H9 (cell line): ENCODE results near the gene KCNMB4. TPM values are rescaled to one million over a fixed set of nuclear protein-coding genes. Genes with fewer than 3 reads are reported as not detected.
"Not testable (repeated sequence)": the region's sequence is repeated elsewhere in the genome, so short reads cannot be mapped to it uniquely, and the experiment has no call there.

Experiments
- DNase-seq: peaks from one replicate; pipeline ENCODE4 v3.0.0-alpha.2; 2017
- H2AFZ ChIP-seq: one replicate; pipeline ENCODE4 v1.6.1; 2013; ENCODE audit warnings: mild to moderate bottlenecking, low read length, control low read depth, moderate library complexity
- H2AK5ac ChIP-seq: 2 replicates; pipeline ENCODE4 v1.6.1; 2013; ENCODE audit warnings: low read length, control low read depth, mixed read lengths; ENCODE audit not compliant: insufficient read length
- H2BK120ac ChIP-seq: one replicate; pipeline ENCODE4 v1.6.1; 2013; ENCODE audit warnings: low read depth, mild to moderate bottlenecking, low read length, control low read depth, inconsistent platforms; ENCODE audit not compliant: poor library complexity, severe bottlenecking
- H2BK12ac ChIP-seq: 2 replicates; pipeline ENCODE4 v1.6.1; 2013; ENCODE audit warnings: low read length, control low read depth, mixed read lengths, low read depth; ENCODE audit not compliant: insufficient read length
- H2BK15ac ChIP-seq: 2 replicates; pipeline ENCODE4 v1.6.1; 2013; ENCODE audit warnings: low read depth, low read length, control low read depth
- H2BK20ac ChIP-seq: one replicate; pipeline ENCODE4 v1.6.1; 2013; ENCODE audit warnings: low read depth, mild to moderate bottlenecking, low read length, control low read depth, inconsistent platforms; ENCODE audit not compliant: poor library complexity, severe bottlenecking
- H2BK5ac ChIP-seq: 2 replicates; pipeline ENCODE4 v1.6.1; 2013; ENCODE audit warnings: low read length, control low read depth, mixed read lengths; ENCODE audit not compliant: insufficient read length
- H3K14ac ChIP-seq: 2 replicates; pipeline ENCODE4 v1.6.1; 2013; ENCODE audit warnings: low read length, control low read depth; ENCODE audit not compliant: insufficient read depth
- H3K18ac ChIP-seq: 2 replicates; pipeline ENCODE4 v1.6.1; 2013; ENCODE audit warnings: low read depth, mild to moderate bottlenecking, mixed read lengths, low read length, control low read depth; ENCODE audit not compliant: insufficient read length
- H3K23ac ChIP-seq: 2 replicates; pipeline ENCODE4 v1.6.1; 2013; ENCODE audit warnings: low read length, control low read depth, mixed read lengths, low read depth; ENCODE audit not compliant: insufficient read length
- H3K23me2 ChIP-seq: 2 replicates; pipeline ENCODE4 v1.6.1; 2013; ENCODE audit warnings: low read depth, mild to moderate bottlenecking, mixed read lengths, low read length, control low read depth; ENCODE audit not compliant: insufficient read length, poor library complexity, severe bottlenecking
- H3K27ac ChIP-seq: 2 replicates; pipeline ENCODE4 v1.5.1; 2013; ENCODE audit warnings: low read length, control low read depth, mixed read lengths, low read depth; ENCODE audit not compliant: insufficient read length
- H3K27me3 ChIP-seq: 2 replicates; pipeline ENCODE4 v1.6.1; 2013; ENCODE audit warnings: low read length, control low read depth, inconsistent platforms; ENCODE audit not compliant: insufficient read depth
- H3K4ac ChIP-seq: 2 replicates; pipeline ENCODE4 v1.6.1; 2013; ENCODE audit warnings: low read depth, mild to moderate bottlenecking, control low read depth, inconsistent platforms, low read length, moderate library complexity
- H3K4me1 ChIP-seq: 2 replicates; pipeline ENCODE4 v1.6.1; 2013; ENCODE audit warnings: low read length, control low read depth, inconsistent platforms; ENCODE audit not compliant: insufficient read depth
- H3K4me2 ChIP-seq: 2 replicates; pipeline ENCODE4 v1.6.1; 2013; ENCODE audit warnings: low read length, control low read depth, mixed read lengths; ENCODE audit not compliant: insufficient read length, insufficient read depth
- H3K56ac ChIP-seq: 2 replicates; pipeline ENCODE4 v1.6.1; 2013; ENCODE audit warnings: low read depth, mild to moderate bottlenecking, mixed read lengths, low read length, control low read depth; ENCODE audit not compliant: insufficient read length
- H3K79me1 ChIP-seq: 2 replicates; pipeline ENCODE4 v1.6.1; 2013; ENCODE audit warnings: low read depth, mild to moderate bottlenecking, moderate library complexity, low read length, control low read depth, inconsistent platforms; ENCODE audit not compliant: insufficient read depth, poor library complexity, severe bottlenecking
- H3K79me2 ChIP-seq: 2 replicates; pipeline ENCODE4 v1.6.1; 2013; ENCODE audit warnings: low read length, control low read depth, inconsistent platforms; ENCODE audit not compliant: insufficient read depth
- H3K9ac ChIP-seq: 2 replicates; pipeline ENCODE4 v1.6.1; 2013; ENCODE audit warnings: low read length, control low read depth, mixed read lengths; ENCODE audit not compliant: insufficient read length; ENCODE audit errors: extremely low read depth
- H3K9me3 ChIP-seq: one replicate; pipeline ENCODE4 v1.6.1; 2013; ENCODE audit warnings: low read depth, low read length, inconsistent platforms; ENCODE audit not compliant: control insufficient read depth
- H3T11ph ChIP-seq: one replicate; pipeline ENCODE4 v1.6.1; 2013; ENCODE audit warnings: mild to moderate bottlenecking, low read length, control low read depth, inconsistent platforms
- H4K20me1 ChIP-seq: one replicate; pipeline ENCODE4 v1.6.1; 2013; ENCODE audit not compliant: control insufficient read depth, insufficient read length, insufficient read depth
- H4K5ac ChIP-seq: 2 replicates; pipeline ENCODE4 v1.6.1; 2013; ENCODE audit warnings: low read depth, mild to moderate bottlenecking, mixed read lengths, low read length, control low read depth; ENCODE audit not compliant: insufficient read length
- H4K8ac ChIP-seq: replicated peaks from 2 replicates; pipeline ENCODE4 v1.6.1; 2013; ENCODE audit warnings: low read length, control low read depth, mixed read lengths, low read depth; ENCODE audit not compliant: insufficient read length
- H4K91ac ChIP-seq: 2 replicates; pipeline ENCODE4 v1.6.1; 2013; ENCODE audit warnings: low read depth, mild to moderate bottlenecking, moderate library complexity, mixed read lengths, low read length, control low read depth; ENCODE audit not compliant: insufficient read length
- H3K27ac Mint-ChIP-seq, 3 experiments: 2 replicates in 2 of 3; 3 replicates in 1 of 3; pipeline ENCODE4 v1.8.0; 2020 to 2021; ENCODE audit warnings: mixed read lengths in 3 of 3, mild to moderate bottlenecking in 1 of 3, moderate library complexity in 1 of 3
- H3K27me3 Mint-ChIP-seq: 2 replicates; pipeline ENCODE4 v1.8.0; 2021; ENCODE audit warnings: low read depth, mild to moderate bottlenecking, moderate library complexity, mixed read lengths
- H3K36me3 Mint-ChIP-seq, 3 experiments: 2 replicates in 2 of 3; 3 replicates in 1 of 3; pipeline ENCODE4 v1.8.0; 2020 to 2021; ENCODE audit warnings: low read depth in 3 of 3, mixed read lengths in 3 of 3; ENCODE audit not compliant: insufficient read depth in 1 of 3
- H3K4me1 Mint-ChIP-seq, 2 experiments: 2 replicates each; pipeline ENCODE4 v1.8.0; 2020; ENCODE audit warnings: mixed read lengths in 2 of 2
- H3K4me3 Mint-ChIP-seq, 2 experiments: 2 replicates in 1 of 2; 3 replicates in 1 of 2; pipeline ENCODE4 v1.8.0; 2020 to 2021; ENCODE audit warnings: mild to moderate bottlenecking in 2 of 2, mixed read lengths in 2 of 2, moderate library complexity in 1 of 2
- H3K9me3 Mint-ChIP-seq, 2 experiments: 2 replicates in 1 of 2; 3 replicates in 1 of 2; pipeline ENCODE4 v1.8.0; 2020; ENCODE audit warnings: mild to moderate bottlenecking in 2 of 2, mixed read lengths in 2 of 2, moderate library complexity in 1 of 2
- WGBS: extraction: QIAGEN DNeasy Blood & Tissue Kit; methylation state at CpG from one replicate; pipeline ENCODE4 v1.1.7; 2013; ENCODE audit warnings: missing lambda C conversion rate, low lambda C conversion rate, mixed read lengths; ENCODE audit not compliant: insufficient read length; ENCODE audit errors: extremely low coverage; 5-methylcytosine and 5-hydroxymethylcytosine counted together
- total RNA-seq: library from RNA; stranded (reverse); gene quantifications from 2 replicates; pipeline ENCODE4 v1.2.1, GENCODE V29; 2021
- TF ChIP-seq, protein P1 (sequence below): fragments of 200-600 bp; sonication (generic); conservative IDR thresholded peaks from 3 replicates; pipeline ENCODE4 v1.8.0; 2021; ENCODE audit warnings: antibody characterized with exemption, mild to moderate bottlenecking

The KCNMB4 gene
- total RNA-seq, 1 experiment from 2014 or later, result 16.2 TPM

DNA sequence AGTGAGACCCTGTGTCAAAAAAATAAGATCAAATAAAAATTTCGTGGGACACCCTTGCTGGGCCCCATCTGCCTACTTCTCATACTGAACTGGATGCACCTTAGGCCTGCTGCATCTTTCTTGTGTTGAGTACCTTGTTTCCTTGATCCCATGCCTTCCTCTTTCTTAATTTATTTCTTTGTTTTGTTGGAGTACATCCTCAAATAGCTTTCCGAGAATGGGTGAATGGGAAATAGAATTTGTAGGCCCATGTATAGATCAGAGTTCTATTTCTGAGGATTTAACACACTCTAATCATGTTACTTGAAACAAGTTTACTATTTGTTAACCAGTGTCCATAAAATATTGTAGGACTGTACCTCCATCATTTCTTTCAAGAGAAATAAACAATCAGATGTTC lies 23.6 kb downstream of the KCNMB4 start:
- Histone ChIP-seq H3K27me3 (no peaks in the 10 kb centered on the region), H3K14ac (no peak overlapping the region), H3K23ac (no peak overlapping the region), H3K56ac (no peak overlapping the region), H3K79me2 (no peaks in the 10 kb centered on the region; the same call in 1 of the 2 replicates), H3K18ac (no peak overlapping the region), H2BK12ac (no peak overlapping the region), H2BK5ac (no peak overlapping the region), H2BK15ac (no peak overlapping the region), H3K4me1 (no peaks in the 10 kb centered on the region), H4K20me1 (no peaks in the 10 kb centered on the region), H3K9ac (no peak overlapping the region), H4K8ac (no peak overlapping the region), H3T11ph (no peak overlapping the region), H2BK20ac (no peak overlapping the region), H3K27ac (no peak overlapping the region), H4K5ac (no peak overlapping the region), H3K79me1 (no peaks in the 10 kb centered on the region), H2BK120ac (no peak overlapping the region), H3K23me2 (no peaks in the 10 kb centered on the region), H2AFZ (no peak overlapping the region), H2AK5ac (no peak overlapping the region), H3K4me2 (no peak overlapping the region), H3K9me3 (no peaks in the 10 kb centered on the region), H4K91ac (no peak overlapping the region), H3K4ac (no peak overlapping the region)
- Mint-ChIP-seq H3K4me3 (no peak overlapping the region), H3K27ac (no peak overlapping the region; a peak in 1 of 7 replicates), H3K36me3 (peaks cover 12 to 23% (median 19%) of the 10 kb centered on the region in 3 experiments), H3K27me3 (no peaks in the 10 kb centered on the region; the same call in 1 of the 2 replicates), H3K4me1 (peaks cover 0 to 6% of the 10 kb centered on the region in 2 experiments; a peak in 2 of 4 replicates), H3K9me3 (peaks cover 0 to 2% of the 10 kb centered on the region in 2 experiments; a peak in 3 of 5 replicates)
- WGBS, result no CpG with 5 or more reads among the region's 2 CpGs
- no peak for DNase-seq
- TF ChIP-seq, protein P1, sequence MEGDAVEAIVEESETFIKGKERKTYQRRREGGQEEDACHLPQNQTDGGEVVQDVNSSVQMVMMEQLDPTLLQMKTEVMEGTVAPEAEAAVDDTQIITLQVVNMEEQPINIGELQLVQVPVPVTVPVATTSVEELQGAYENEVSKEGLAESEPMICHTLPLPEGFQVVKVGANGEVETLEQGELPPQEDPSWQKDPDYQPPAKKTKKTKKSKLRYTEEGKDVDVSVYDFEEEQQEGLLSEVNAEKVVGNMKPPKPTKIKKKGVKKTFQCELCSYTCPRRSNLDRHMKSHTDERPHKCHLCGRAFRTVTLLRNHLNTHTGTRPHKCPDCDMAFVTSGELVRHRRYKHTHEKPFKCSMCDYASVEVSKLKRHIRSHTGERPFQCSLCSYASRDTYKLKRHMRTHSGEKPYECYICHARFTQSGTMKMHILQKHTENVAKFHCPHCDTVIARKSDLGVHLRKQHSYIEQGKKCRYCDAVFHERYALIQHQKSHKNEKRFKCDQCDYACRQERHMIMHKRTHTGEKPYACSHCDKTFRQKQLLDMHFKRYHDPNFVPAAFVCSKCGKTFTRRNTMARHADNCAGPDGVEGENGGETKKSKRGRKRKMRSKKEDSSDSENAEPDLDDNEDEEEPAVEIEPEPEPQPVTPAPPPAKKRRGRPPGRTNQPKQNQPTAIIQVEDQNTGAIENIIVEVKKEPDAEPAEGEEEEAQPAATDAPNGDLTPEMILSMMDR, result no peak

- no CpG with 5 or more reads among the region's 1 CpG for WGBS
Observed at GRCh38 chr12:70392631-70393030, 26.5 kb downstream of the KCNMB4 start.

More at GRCh38 chr12:70392631-70393030, 26.5 kb downstream of the KCNMB4 start:
- not testable (repeated sequence) for H3K27ac ChIP-seq, H3K4me2 ChIP-seq, H3K4me1 ChIP-seq, H3T11ph ChIP-seq, H3K23ac ChIP-seq, H4K91ac ChIP-seq, H3K9me3 ChIP-seq, H2BK20ac ChIP-seq, H2BK12ac ChIP-seq, DNase-seq, H3K79me1 ChIP-seq, H3K9me3 Mint-ChIP-seq, H3K4me1 Mint-ChIP-seq, H2BK120ac ChIP-seq, H3K4me3 Mint-ChIP-seq, H3K56ac ChIP-seq, H3K23me2 ChIP-seq, H2BK5ac ChIP-seq, H3K27me3 Mint-ChIP-seq, H3K9ac ChIP-seq, H3K27me3 ChIP-seq, H4K5ac ChIP-seq, H3K79me2 ChIP-seq, H3K4ac ChIP-seq, H4K8ac ChIP-seq, H3K27ac Mint-ChIP-seq, H3K14ac ChIP-seq, H2AFZ ChIP-seq, H2BK15ac ChIP-seq, H3K18ac ChIP-seq, H4K20me1 ChIP-seq, H2AK5ac ChIP-seq
- peaks cover 11 to 23% (median 20%) of the 10 kb centered on the region in 3 experiments for H3K36me3 Mint-ChIP-seq
